Measurements from ENCODE around the gene SPTBN5.

The SPTBN5 gene

DNA sequence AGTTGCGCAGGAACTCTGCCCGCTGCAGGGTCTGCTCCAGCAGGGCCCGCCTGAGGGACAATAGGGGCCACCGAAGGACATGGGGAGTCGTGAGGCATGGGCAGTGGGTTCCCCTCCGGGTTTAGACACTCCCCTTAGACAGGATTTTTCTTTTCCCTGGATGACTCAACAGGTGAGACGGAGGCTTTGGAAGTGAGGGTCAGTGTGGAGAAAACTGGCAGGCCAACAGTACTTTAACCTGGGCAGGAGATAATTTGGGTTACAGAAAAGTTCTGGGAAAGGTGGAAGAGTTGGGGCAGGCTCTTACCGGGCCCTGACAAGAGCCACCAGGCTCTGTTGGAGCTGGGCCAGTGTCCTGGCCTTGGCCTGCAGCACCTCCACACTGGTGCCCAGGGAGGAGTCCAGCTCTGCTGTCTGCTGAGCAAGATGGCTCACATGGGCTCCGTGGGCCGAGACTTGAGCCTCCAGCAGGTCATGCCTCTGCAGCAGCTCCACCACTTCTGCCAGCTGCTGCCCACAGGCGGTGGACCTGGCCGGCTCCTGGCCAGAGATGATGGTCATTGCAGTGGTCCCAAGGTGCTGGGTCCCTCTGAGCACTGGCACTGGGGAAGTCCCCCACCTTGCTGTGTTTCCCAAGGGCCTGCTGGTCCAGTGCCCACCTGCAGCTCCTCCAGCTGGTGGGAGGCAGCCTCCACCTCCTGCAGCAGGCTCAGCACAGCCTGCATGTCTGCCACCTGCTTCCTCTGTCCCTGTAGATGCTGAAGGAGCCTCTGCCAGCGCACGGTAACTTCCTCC, 11.0 kb downstream of the SPTBN5 start:
- no peak for DNase-seq

DNA sequence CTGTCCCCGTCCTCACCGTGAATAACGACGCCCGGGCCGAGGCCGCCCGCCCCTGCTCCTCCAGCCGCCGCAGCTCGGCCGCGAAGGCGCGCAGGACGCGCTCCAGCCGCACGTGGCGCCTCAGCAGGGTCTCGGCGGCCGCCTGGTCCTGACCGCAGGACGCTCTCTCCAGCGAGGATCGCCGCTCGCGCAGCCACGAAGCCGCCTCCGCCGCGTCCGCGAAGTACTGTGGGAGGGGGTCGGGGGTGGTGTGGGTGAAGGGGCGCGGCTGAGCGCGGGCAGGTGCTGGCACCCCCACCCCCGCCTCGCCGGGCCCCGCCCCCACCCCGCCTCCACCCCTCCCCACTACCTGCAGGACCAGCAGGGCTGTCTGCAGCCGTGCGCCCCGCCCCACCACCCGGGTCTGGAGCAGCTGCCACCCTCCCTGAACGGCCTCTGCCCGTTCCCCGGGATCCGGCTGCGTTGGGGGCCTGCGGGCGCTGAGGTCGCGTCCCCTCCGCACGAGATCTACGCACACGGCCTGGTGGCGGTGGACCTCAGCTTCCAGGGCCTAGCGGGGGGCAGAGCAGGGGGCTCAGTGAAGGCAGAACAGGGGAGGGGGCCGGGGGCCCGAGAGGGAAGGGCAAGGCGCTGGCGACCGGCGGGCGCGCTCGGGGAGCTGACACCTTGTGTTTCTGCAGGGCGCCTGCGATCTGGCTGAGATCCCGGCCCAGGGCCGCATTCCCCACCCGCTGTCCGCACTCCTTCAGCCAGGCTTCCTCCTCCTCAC, 11.7 kb downstream of the SPTBN5 start:
- DNase-seq = no peak

- no peak for DNase-seq
Measured at GRCh38 chr15:41881550-41881919, 12.3 kb downstream of the SPTBN5 start.

DNA sequence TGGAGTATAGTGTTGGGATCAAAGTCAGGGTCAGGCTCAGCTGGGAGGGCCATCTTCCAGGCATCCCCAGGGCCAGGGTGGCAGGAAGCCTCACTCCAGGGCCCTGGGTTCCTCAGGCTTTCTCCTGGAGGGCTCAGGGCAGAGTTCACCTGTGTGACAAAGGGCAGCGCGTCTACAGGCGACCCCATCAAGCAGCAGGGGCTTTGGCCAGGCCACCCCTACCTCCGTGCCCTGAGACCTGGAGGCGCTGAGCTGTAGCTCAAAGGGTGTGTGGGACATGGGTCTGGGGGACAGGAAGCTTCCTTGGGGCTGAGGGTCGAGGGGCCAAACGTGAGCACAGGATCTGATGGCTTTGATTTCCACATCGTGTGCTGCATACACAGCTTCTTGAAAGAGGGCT, 12.8 kb downstream of the SPTBN5 start:
- no peak for DNase-seq

GRCh38 chr15:41880156-41880877, 13.5 kb downstream of the SPTBN5 start:
- no peak for DNase-seq

DNA sequence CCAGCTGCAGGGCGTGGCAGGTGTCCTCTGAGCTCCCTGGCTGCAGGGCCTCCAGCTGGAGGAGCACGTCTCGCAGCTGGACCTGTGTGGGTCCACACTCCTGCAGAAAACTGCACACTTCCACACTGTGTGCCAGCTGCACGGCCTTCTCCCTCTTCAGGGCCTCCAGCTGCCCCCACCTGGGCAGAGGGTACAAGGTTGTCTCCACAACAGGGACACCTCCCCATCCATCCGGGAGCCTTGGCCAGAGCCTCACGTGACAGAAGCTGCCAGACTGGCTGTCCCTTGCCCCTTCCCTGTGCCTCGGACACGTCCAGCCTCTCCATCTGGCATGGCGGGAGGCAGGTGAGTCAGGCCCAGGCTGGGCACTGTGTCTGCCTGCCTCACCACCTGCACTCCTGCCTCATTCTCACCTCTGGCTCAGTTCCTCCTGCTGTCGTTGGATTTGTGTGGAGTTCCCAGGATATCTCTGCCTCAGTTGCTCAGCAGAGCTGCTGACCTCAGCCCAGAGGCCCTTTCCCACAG, 14.5 kb downstream of the SPTBN5 start:
- no peak for DNase-seq

- DNase-seq = no peak
Measured at GRCh38 chr15:41878355-41878699, 15.5 kb downstream of the SPTBN5 start.

DNA sequence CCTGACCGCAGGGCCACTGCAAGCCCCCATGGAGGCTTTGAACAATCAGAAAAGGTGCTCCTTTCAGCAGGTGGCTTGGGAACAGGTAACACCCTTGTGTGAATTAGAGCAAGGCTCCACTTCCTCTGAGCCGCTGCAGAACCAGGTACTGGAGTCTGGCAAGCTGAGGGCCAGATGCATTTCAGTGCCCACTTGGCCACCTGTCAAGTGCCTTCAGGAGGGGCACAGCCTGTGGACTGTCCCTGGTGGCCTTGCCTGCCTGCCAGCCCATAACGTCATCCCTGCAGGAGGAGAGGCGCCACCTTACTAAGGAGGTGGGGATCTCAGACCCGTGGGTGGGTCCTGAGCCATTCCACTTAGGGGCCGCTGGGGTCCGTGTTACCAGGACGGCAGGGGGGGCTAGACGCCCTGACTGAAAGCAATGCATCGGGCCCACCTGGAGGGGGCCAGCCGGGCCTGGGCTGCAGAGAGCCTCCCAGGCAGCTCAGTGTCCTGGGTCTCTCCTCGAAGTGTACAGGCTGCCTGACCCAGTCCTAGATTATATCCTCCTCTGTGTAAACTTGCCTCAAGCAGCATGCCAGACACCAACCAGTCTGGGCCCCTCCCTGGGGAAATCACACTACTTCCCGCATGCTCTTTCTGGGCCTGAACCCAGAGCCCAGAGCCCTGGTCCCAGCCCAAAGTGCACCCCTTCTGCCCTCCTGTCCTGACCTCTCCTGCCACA, 16.1 kb downstream of the SPTBN5 start:
- DNase-seq = no peak

DNA sequence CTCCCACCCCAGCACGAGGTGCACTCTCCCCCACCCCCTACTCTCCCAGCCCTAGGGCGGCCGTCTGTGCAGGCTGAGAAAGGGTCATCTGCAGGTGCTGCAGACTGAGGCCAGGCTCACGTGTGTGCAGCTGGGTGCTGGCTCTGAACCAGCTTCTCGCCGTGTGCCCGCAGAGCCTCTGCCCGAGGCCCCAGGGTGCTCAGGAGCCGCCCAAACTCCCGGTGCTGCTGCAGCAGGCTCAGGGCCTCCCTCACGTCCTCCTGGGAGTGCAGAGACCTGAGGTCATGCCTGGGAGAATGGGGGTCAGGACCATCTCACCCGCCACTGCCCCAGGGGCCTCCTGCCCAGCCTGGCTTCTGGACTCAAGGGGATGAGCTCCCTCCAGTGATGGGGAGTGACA, 17.2 kb downstream of the SPTBN5 start:
- DNase-seq = no peak

DNA sequence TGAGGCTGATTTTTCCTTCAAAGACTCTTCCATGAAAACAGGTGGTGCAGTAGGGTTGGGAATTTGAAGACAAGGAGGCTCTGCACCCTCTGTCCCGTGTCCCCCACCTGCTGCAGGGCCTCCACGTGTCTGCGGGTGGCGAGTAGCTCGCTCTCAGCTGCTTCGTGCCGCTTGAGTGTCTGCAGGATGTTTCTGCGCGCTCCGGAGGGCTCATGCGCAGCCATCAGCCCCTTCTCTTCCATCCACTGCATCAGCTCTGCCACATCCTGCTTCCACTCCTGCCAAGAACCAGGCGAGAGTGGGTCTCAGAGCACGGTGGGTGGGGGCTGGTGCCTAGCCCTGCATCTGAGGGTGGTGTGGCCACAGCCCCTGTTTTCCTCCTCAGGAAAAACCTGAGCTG, 17.8 kb downstream of the SPTBN5 start:
- DNase-seq = no peak

- no peak for DNase-seq
Measured at GRCh38 chr15:41874736-41875135, 19.1 kb downstream of the SPTBN5 start.

DNA sequence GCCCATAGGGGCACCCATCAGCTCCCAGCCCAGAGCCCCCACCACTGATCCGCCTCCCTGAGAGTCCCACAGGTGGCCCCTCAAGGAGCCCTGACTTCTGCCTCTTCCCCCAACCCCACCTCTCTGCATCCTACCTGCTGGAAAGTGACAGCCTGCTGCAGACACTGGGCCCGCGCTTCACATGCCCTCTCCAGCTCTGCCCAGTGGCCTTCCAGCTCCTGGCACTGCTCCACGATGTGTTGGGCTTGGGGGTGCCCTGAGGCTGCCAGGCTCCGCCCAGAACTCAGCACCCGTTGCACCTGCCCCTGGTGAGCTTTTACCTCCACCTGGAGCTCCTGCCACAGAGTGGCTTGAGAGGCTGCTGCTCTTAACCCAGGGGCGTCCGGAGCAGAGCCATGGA, 20.1 kb downstream of the SPTBN5 start:
- DNase-seq = no peak

DNA sequence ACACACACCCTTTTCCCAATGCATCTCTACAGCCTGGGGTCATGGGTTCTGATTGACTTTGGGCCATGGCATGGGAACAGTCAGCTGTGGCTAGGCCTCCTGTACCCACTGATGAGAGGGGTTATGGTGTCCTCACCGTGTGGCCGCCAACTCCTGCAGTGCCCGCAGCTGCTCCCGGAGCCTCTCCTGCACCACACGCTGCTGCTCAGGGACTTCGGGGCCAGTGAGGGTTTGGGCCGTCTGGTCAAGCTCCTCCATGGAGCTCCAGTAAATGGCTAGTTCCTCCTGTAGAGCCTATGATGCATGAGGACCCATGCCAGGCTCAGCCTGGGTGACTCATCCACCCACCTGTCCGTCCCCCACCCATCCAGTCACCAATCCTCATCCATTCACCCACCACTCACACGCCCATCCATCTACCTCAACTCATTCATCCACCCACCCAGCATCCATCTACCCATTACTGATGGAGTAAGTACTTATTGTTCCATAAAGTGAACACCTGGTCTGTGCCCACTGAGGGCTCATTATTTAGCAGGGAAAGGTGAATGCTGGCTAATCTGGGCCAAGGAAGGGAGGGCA, 21.6 kb downstream of the SPTBN5 start:
- no peak for DNase-seq

- DNase-seq = no peak
Measured at GRCh38 chr15:41871175-41871905, 22.5 kb downstream of the SPTBN5 start.

- no peak for DNase-seq
Measured at GRCh38 chr15:41870689-41871081, 23.2 kb downstream of the SPTBN5 start.

- DNase-seq = no peak
Measured at GRCh38 chr15:41869770-41870688, 23.8 kb downstream of the SPTBN5 start.

GRCh38 chr15:41868321-41868720, 25.5 kb downstream of the SPTBN5 start:
- DNase-seq = no peak

DNA sequence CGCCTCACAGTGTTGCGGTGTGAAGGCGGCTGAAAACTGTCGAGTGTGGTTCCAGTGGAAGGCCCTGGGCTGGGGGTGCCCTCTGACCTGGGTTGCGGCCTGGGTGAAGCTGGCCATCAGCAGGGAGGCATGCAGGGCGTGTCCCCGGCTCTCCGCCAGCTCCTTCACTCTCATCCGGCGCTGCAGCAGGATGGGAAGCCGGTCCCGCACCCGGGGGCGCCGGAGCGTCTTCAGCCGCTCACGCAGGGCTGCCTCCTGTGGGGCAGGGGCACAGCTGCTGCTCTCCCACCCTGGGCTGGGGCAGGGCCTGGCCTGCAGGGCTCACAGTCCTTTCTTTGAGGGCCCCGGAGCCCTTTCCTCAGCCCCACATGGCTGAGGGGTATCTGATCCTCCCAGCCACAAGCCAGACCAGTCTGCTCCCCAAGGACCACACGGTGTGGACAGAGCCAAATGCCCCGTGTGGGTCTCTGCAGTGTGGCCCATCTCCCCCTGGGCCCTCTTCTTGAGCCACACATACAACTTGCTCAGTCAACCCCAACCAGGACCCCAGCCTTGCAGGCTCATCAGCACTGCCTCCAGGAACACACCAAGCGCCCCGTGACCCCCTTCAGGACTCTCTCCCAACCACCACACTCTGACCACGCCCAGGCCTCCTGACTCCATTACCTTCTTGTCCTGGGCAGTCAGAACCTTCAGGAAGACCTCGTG, 26.8 kb downstream of the SPTBN5 start:
- no peak for DNase-seq

GRCh38 chr15:41866263-41866703, 27.6 kb downstream of the SPTBN5 start:
- DNase-seq = no peak

DNA sequence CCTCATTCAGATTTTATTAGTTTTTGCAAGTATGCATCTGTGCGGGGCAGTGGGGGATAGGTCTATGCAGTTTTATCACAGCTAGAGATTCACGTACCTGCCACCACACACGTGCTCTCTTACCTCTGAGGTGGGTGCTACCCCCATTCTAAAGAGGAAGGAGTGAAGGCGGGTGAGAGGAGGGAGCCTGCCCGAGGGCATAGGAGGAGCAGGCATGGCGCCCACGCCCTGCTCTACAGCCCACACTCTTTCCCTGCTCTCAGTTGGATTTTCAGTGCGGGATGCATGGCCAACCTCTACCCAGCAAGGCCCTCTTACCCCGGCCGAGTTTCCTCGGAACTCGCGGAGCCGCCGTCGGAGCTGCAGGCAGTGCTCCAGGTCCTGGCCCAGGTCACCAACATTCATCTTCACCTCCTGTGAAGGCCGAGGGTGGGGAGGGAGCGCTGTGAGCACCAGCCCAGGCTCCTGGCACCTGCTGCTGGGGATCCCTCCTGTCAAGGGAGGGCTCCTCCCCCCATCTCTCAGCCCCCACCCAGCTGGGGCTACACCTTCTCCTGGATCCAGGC, 28.3 kb downstream of the SPTBN5 start:
- no peak for DNase-seq

Measured in right hindlimb (tissue), 1 donor.